Dedifferentiated amniotic fluid mesenchymal stem cell (primary cell): Measurements from ENCODE around the gene CXCL1.

Source experiments
- DNase-seq: peaks from one replicate; pipeline ENCODE4 v3.0.0-alpha.2; 2016; ENCODE audit errors: extremely low spot score

CXCL1 gene

DNA sequence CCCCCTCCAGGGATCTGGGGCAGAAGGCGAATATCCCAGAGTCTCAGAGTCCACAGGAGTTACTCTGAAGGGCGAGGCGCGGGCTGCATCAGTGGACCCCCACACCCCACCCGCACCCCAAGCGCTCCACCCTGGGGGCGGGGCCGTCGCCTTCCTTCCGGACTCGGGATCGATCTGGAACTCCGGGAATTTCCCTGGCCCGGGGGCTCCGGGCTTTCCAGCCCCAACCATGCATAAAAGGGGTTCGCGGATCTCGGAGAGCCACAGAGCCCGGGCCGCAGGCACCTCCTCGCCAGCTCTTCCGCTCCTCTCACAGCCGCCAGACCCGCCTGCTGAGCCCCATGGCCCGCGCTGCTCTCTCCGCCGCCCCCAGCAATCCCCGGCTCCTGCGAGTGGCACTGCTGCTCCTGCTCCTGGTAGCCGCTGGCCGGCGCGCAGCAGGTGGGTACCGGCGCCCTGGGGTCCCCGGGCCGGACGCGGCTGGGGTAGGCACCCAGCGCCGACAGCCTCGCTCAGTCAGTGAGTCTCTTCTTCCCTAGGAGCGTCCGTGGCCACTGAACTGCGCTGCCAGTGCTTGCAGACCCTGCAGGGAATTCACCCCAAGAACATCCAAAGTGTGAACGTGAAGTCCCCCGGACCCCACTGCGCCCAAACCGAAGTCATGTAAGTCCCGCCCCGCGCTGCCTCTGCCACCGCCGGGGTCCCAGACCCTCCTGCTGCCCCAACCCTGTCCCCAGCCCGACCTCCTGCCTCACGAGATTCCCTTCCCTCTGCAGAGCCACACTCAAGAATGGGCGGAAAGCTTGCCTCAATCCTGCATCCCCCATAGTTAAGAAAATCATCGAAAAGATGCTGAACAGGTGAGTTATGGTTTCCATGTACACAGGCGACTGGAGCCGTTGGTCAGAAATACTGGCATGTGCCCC is at the start of gene CXCL1:
CXCL1 (plus strand) TSS at position 264 of the 926 bp plus-strand sequence; CDS start at position 342, 78 bp downstream.
- no peak for DNase-seq

- no peak for DNase-seq
These were observed 47.9 kb upstream of the CXCL1 start for GRCh38 chr4:73821325-73821724.

DNA sequence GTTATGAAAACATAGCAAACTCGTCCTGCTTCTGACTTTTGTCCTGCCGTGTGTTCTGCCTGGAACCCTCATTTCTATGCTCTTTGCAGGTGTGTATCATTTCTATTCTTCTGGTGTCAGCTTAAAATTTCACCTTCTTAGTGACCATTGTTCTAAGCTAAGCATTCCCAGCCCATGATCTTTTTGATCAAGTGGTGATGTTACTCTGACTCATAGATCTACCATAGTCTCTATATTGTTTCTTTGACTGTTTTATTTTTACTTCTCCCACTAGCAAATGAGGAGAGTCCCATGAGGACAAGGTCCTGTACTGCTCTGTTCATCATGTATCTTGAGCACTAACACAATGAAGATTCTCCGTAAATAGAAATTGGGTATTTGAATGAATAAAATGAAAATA is 46.8 kb upstream of the CXCL1 start:
- DNase-seq: no peak

- no peak for DNase-seq
These were observed 46.2 kb upstream of the CXCL1 start for GRCh38 chr4:73822812-73823504.

DNA sequence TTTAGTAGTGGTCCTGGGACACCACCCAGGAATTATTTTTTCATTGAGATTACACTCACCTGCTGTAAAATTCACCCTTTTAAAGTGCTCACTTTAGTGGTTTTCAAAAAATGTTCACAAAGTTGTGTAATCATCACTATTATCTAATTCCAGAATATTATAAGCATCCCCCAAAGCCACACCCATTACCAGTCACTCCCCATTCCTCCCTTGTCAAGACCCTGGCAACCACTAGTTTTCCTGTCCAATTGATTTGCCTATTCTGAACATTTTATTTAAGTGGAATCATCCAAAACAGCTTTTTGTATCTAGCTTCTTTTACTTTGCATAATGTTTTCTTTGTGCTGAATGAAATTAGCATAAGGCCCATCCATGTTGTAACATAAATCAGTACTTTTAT is 45.4 kb upstream of the CXCL1 start:
- no peak for DNase-seq

- DNase-seq: no peak
These were observed 40.2 kb upstream of the CXCL1 start for GRCh38 chr4:73828956-73829355.

DNA sequence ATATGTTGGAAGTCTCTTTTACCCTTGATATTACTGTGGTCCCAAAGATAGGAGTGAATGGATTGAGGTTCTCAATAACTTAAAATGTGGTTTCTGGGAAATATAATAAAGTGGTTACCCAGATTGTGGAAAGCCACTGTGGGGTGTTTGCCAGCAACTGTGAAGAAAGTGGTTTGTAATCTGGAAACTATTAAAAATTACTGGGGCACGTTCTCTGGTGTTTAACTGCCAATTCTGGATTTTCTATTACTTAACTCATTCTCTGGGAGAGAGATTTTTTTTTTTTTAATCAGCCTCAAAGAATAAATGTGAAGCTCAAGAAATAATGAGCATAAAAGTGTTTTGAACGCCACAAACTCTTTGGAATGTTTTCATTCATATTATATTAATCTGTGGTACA is 37.6 kb upstream of the CXCL1 start:
- DNase-seq: no peak

GRCh38 chr4:73832651-73833237 is 36.4 kb upstream of the CXCL1 start:
- DNase-seq: no peak

- no peak for DNase-seq
These were observed 32.6 kb upstream of the CXCL1 start, which contains the start of gene CXCL6 for GRCh38 chr4:73836373-73837279. Gene CXCL6, plus strand, starts transcription at chr4:73836678. Its CDS starts 73 bp downstream, at chr4:73836751.

DNA sequence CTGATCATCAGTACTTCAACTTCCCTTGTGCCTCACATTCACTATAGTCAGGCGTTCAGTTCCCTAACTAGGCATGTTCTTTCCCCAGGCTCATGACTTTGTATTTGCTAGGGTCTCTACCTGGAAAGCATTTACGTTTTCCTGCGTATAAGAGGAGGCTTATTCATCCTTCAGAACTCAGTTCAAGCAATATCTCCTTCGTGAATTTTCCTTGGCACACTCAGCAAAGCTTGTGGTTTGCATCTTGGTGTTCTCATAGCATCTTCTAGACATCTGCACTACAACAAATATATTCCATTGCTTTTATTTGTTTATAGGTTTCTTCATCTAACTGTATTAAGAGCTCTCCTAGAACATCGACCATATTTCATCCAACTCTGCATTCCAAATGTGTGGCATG is 30.1 kb upstream of the CXCL1 start:
- no peak for DNase-seq

GRCh38 chr4:73839715-73840114 is 29.5 kb upstream of the CXCL1 start:
- DNase-seq: no peak

DNA sequence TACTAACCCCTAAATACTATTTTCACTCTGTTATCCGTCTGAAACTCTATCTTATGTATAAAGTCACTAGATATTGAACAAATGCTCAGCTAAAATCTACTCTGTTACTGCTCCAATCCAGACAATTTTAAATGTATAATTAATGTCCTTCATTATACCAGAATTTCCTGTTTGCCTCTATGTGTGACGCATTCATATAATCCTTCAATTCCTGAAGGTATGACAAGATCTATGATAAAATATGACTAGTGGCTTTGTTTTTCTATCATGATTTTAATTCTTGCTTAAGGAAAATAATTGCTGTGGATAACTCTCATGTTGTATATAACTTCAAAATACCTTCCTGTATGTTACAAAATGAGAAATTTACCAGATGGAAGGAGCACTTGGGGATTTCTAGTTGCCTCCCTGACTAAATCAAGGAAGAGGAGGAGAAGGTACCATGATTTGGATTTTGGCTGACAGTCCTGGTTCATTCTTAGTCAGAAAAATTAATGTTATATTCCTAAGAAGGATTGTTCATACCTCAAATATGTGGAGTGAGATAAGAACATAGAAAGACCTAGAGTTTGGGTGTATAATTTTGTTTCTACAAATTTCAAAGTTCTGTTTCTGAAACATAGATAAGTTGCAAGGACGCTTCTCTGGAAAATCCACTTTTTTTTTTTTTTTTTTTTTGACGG is 27.8 kb upstream of the CXCL1 start:
- no peak for DNase-seq

GRCh38 chr4:73842696-73843095 is 26.5 kb upstream of the CXCL1 start:
- DNase-seq: no peak

DNA sequence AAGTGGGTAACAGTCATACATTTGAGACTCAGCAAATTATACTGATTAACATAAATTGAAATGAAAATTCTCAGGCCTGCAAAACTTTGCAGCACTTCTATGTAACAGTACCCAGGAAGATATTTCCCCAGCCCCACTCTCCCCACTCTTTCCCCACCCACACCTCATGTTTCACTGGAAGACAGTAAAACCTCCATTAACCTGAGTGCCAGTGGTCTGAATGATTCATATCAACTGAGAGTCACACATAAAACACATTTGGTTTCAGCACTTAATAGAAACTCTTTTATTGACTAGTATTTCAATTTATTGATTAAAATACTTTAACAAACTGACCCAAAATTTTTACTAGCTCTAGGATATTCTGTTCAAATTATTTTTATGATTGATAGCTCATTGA is 25.8 kb upstream of the CXCL1 start:
- no peak for DNase-seq

GRCh38 chr4:73844345-73844744 is 24.8 kb upstream of the CXCL1 start:
- no peak for DNase-seq

DNA sequence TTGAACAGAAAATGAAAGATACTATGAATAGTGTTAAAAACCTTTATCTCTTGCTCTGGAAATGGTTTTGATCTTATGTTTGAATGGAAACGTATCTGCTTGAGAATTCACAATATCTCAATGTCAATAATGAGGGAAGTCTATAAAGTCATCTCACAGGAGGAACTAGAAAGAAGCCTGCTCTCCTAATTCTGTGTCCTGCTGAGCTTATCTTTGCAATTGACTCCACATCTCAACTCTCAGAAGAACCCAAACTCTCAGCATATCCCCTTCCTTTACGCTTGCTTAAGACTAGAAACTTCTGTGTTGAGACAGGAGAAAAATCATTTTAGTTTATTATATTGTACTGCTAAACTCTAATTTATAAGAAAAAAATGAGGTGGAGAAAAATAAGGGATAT is 24.4 kb upstream of the CXCL1 start:
- no peak for DNase-seq

DNA sequence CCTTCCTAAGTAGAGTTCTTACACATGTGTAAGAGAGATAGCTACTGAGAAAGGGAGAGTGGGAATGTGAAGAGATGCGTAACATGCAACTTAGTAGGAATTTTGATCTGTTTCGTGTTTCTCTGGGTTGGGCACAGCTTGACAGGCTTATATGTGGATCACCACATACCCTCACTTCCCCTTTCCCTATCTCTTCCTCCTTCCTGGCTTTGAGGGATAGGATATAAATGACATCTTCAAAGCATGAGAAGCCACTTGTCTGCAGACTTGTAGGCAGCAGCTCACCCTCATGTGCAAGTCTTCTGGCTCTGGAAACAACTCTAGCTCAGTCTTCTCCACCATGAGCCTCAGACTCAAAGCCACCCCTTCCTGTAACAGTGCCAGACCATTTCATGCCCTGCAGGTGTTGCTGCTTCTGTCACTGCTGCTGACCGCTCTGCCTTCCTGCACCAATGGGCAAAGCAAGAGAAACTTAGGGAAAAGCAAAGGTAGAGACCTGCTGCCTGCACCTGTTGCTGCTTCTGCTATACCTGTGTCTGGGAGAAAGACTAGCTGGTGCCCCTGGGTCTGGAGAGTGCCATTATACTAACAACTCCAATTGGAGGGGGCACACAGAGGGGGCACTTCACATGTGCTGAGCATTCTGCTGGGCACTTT is 21.5 kb upstream of the CXCL1 start:
- DNase-seq: no peak

- DNase-seq: no peak
These were observed 20.9 kb upstream of the CXCL1 start for GRCh38 chr4:73848183-73848777.

DNA sequence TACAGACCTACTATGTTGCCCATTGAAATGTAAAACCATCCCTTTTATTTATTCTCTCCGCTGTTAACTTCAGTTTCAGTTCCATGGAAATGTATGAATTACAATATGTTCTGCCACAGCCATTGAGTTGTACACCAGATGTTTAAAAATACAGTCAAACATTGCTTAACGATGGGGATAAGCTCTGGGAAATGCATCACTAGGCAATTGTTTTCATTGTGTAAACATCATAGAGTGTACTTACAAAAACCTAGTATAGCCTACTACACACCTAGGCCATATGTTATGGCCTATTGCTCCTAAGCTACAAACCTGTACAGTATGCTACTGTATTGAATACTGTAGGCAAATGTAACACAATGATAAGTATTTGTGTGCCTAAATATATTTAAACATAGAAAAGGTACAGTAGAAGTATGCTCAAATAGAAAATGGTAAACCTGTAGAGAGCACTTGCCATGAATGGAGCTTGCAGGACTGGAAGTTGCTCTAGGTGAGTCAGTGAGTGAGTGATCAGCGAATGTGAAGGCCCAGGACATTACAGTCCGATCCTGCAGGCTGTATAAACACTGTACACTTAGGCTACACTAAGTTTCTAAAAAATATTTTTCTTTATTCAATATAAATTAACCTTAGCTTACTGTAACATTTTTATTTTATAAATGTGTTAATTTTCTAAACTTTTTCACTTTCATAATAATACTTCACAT is 18.8 kb upstream of the CXCL1 start:
- no peak for DNase-seq
